Neural crest cell (in vitro differentiated cells): ENCODE measurements around the gene FCMR. TPM values are rescaled to one million over a fixed set of nuclear protein-coding genes. Genes with fewer than 3 reads are reported as not detected.

Experiments
- DNase-seq: peaks from one replicate; pipeline ENCODE4 v3.0.0; 2021; ENCODE audit warnings: low read depth, mixed read lengths, low spot score
- H3K27ac Mint-ChIP-seq: one replicate; pipeline ENCODE4 v1.8.0; 2021; ENCODE audit warnings: mild to moderate bottlenecking, mixed read lengths; ENCODE audit not compliant: unreplicated experiment
- H3K27me3 Mint-ChIP-seq: 2 replicates; pipeline ENCODE4 v1.8.0; 2021; ENCODE audit warnings: low read depth, mild to moderate bottlenecking, mixed read lengths
- H3K36me3 Mint-ChIP-seq: 2 replicates; pipeline ENCODE4 v1.8.0; 2021; ENCODE audit warnings: low read depth, mild to moderate bottlenecking, mixed read lengths
- H3K4me1 Mint-ChIP-seq: 2 replicates; pipeline ENCODE4 v1.8.0; 2021; ENCODE audit warnings: mixed read lengths
- H3K4me3 Mint-ChIP-seq: one replicate; pipeline ENCODE4 v1.8.0; 2021; ENCODE audit warnings: mild to moderate bottlenecking, mixed read lengths
- H3K9me3 Mint-ChIP-seq: 2 replicates; pipeline ENCODE4 v1.8.0; 2021; ENCODE audit warnings: mixed read lengths
- total RNA-seq: library from RNA; stranded (reverse); gene quantifications from 2 replicates; pipeline ENCODE4 v1.2.1, GENCODE V29; 2021
- TF ChIP-seq, protein P1 (sequence below): fragments of 200-600 bp; sonication (generic); conservative IDR thresholded peaks from 2 replicates; pipeline ENCODE4 v1.5.0; 2021; ENCODE audit warnings: antibody characterized with exemption, mild to moderate bottlenecking

Gene FCMR
- total RNA-seq, 1 donor from 2014 or later = not detected

DNA sequence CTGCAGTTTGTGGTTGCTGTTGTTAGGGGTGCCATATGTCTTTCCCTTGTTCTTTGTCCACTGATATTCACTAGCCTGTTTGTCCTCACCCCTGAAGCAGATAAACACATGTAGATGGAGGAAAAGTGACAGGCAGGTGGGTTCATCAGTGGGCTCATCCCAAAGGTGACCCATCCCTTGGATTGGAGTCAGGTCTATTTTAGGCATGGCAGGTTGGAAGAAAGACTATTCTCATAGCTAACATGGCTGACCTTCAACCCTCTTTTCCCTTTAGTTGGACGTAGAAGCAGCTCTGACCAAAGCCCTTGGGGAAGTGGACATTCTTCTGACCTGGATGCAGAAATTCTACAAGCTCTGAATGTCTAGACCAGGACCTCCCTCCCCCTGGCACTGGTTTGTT lies 19.0 kb downstream of the FCMR start:
- Mint-ChIP-seq H3K27me3 (peaks cover 38% of the 10 kb centered on the region), H3K36me3 (no peaks in the 10 kb centered on the region), H3K4me3 (no peak overlapping the region), H3K27ac (no peak overlapping the region), H3K4me1 (no peaks in the 10 kb centered on the region), H3K9me3 (no peaks in the 10 kb centered on the region)
- no peak for DNase-seq
- TF ChIP-seq, protein P1, sequence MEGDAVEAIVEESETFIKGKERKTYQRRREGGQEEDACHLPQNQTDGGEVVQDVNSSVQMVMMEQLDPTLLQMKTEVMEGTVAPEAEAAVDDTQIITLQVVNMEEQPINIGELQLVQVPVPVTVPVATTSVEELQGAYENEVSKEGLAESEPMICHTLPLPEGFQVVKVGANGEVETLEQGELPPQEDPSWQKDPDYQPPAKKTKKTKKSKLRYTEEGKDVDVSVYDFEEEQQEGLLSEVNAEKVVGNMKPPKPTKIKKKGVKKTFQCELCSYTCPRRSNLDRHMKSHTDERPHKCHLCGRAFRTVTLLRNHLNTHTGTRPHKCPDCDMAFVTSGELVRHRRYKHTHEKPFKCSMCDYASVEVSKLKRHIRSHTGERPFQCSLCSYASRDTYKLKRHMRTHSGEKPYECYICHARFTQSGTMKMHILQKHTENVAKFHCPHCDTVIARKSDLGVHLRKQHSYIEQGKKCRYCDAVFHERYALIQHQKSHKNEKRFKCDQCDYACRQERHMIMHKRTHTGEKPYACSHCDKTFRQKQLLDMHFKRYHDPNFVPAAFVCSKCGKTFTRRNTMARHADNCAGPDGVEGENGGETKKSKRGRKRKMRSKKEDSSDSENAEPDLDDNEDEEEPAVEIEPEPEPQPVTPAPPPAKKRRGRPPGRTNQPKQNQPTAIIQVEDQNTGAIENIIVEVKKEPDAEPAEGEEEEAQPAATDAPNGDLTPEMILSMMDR = no peak

DNA sequence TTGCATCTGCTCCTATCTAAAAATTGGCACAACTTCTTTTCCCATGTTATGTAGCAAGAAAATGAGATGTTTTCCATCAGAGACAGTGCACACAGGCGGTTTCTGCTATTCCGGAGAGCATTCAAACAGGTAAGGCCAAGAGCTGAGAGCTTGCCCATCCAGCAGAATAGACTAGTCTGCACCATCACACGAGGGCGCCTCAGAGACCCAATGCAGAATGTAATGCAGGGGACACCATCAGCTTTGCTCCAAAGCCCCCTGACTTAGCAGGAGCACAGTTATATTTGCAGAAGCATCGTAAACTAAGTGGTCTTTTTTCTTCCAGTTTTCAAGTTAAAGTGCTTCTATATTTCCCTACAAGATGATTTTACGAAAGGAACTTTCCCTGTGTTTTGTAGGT lies 19.8 kb downstream of the FCMR start:
- no peak overlapping the region for H3K27ac Mint-ChIP-seq
- H3K4me1 Mint-ChIP-seq = no peaks in the 10 kb centered on the region
- H3K27me3 Mint-ChIP-seq = peaks cover 31% of the 10 kb centered on the region
- no peak for DNase-seq
- no peaks in the 10 kb centered on the region for H3K36me3 Mint-ChIP-seq
- TF ChIP-seq, protein P1 = no peak
- H3K4me3 Mint-ChIP-seq = no peak overlapping the region
- H3K9me3 Mint-ChIP-seq = no peaks in the 10 kb centered on the region

DNA sequence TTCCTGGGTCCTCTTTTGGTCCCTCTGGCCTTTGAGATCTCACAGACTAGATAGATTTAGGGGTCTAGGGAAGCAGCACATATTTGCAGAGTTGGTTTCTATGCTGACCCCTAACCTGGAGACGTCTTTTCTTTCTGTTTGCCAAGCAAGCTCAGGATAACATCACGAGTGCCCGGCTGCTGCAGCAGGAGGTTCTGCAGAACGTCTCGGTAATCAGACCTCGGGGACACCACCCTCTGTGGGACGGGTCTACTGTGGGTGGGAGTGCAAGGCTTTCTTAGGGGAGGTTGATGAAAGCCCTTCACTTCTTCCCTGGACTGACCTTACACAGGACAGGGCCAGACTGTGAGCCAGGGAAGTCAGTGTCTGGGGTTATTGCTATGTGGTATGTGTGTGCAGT lies 21.6 kb downstream of the FCMR start:
- H3K27ac Mint-ChIP-seq = no peak overlapping the region
- TF ChIP-seq, protein P1 = no peak
- H3K36me3 Mint-ChIP-seq = no peaks in the 10 kb centered on the region
- peaks cover 14% of the 10 kb centered on the region for H3K27me3 Mint-ChIP-seq
- no peak overlapping the region for H3K4me3 Mint-ChIP-seq
- no peaks in the 10 kb centered on the region for H3K9me3 Mint-ChIP-seq
- DNase-seq = no peak
- H3K4me1 Mint-ChIP-seq = no peaks in the 10 kb centered on the region

DNA sequence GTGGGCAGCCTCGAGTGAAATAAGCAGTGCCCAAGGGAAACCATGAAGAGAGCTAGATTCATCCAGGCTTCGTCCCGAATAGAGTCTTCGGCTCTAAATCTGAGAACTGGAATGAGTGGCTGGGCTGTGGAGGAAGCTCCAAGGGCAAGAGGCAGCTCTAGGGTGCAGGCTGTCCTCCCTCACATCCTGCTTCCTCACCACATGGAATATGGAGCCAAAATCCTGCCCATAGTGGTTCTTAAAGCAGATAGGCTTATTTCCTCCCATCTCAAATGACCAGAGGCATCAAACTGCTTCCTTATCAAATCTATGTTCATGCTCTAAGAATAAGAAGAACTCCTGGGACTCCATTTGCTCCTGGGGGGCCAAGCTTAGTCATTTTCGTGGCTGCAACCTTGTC lies 22.0 kb downstream of the FCMR start:
- TF ChIP-seq, protein P1 = no peak
- no peak overlapping the region for H3K27ac Mint-ChIP-seq
- no peaks in the 10 kb centered on the region for H3K9me3 Mint-ChIP-seq
- peaks cover 11% of the 10 kb centered on the region for H3K27me3 Mint-ChIP-seq
- DNase-seq = no peak
- H3K4me3 Mint-ChIP-seq = no peak overlapping the region
- H3K4me1 Mint-ChIP-seq = no peaks in the 10 kb centered on the region
- H3K36me3 Mint-ChIP-seq = no peaks in the 10 kb centered on the region

DNA sequence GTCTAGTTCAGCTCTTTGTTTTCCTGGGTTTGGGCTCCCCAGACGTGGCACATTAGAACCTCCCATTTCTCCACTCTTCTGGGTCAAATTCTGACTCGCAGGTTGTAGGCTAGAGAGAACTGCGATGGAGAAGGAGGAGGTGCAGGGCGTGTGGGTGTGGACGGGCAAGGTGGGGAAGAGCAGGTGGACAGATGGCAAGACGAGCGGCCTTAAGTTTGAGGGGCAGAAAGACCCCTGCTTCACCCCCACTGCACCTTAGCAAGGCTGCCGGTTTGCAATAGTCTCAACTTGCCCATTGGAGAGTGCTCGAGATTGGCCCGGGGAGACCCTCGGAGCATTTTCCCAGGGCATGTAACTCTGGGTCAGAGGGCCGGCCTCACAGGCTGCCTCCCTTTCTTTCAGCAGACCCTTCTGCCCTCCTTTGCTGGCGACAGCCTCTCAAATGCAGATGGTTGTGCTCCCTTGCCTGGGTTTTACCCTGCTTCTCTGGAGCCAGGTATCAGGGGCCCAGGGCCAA lies 22.8 kb downstream of the FCMR start:
- TF ChIP-seq, protein P1 = no peak
- Mint-ChIP-seq H3K4me3 (no peak overlapping the region), H3K27me3 (peaks cover 4% of the 10 kb centered on the region), H3K9me3 (no peaks in the 10 kb centered on the region), H3K4me1 (no peaks in the 10 kb centered on the region), H3K36me3 (no peaks in the 10 kb centered on the region), H3K27ac (no peak overlapping the region)
- DNase-seq = no peak
